PC-3 (cell line): ENCODE results near the gene NEDD4L.

Experiments used
- CTCF ChIP-seq: fragments of 300-600 bp; sonication (generic); conservative IDR thresholded peaks from 2 replicates; pipeline ENCODE4 v1.5.1; 2017; ENCODE audit warnings: antibody characterized with exemption, low read depth, mild to moderate bottlenecking, low read length
- EZH2 ChIP-seq: fragments of 300-600 bp; sonication (generic); IDR thresholded peaks from one replicate; pipeline ENCODE4 v1.6.1; 2017; ENCODE audit warnings: antibody characterized with exemption, mild to moderate bottlenecking, low read length; ENCODE audit not compliant: unreplicated experiment

GRCh38 chr18:58097121-58097906, 53.3 kb downstream of the NEDD4L start:
- TF ChIP-seq EZH2 (no peak), CTCF (no peak)
